Measurements from ENCODE around the gene CNTNAP5.

Gene CNTNAP5

DNA sequence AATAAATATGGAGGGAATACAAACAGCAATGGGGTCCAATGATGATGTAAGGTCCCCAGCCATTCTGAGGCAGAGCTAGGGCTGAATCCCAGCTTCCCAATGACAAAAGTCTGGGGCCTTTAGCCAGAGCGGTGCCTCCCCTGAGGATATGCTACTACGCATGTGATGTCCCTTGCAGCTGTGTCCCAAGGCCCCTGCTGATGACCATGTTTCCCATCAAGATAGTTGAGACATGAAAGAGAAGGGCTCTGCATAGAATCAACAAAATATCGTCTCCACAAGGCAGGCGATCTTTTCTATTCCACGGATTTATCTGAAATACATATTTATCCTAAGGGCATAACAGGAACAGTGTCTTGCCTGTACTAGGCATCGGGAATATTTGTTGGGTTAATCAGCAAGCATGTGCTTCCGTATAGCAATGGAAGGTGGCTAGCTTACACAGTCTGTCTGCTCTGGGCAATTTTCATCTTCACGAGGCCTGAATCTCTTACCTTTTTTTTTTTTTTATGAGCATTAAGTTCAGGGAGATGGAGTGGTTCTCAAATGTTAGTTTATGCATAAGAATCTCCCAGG, 284.6 kb downstream of the CNTNAP5 start:
- no peak for DNase-seq (ENCODE audit: low read depth)
- H3K4me3 ChIP-seq (ENCODE audit: low read length), result no peak overlapping the region
- TF ChIP-seq, protein P1, sequence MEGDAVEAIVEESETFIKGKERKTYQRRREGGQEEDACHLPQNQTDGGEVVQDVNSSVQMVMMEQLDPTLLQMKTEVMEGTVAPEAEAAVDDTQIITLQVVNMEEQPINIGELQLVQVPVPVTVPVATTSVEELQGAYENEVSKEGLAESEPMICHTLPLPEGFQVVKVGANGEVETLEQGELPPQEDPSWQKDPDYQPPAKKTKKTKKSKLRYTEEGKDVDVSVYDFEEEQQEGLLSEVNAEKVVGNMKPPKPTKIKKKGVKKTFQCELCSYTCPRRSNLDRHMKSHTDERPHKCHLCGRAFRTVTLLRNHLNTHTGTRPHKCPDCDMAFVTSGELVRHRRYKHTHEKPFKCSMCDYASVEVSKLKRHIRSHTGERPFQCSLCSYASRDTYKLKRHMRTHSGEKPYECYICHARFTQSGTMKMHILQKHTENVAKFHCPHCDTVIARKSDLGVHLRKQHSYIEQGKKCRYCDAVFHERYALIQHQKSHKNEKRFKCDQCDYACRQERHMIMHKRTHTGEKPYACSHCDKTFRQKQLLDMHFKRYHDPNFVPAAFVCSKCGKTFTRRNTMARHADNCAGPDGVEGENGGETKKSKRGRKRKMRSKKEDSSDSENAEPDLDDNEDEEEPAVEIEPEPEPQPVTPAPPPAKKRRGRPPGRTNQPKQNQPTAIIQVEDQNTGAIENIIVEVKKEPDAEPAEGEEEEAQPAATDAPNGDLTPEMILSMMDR (conservative IDR thresholded peaks at IDR 0.05; ENCODE audit: low read depth, low read length), result no peak

DNA sequence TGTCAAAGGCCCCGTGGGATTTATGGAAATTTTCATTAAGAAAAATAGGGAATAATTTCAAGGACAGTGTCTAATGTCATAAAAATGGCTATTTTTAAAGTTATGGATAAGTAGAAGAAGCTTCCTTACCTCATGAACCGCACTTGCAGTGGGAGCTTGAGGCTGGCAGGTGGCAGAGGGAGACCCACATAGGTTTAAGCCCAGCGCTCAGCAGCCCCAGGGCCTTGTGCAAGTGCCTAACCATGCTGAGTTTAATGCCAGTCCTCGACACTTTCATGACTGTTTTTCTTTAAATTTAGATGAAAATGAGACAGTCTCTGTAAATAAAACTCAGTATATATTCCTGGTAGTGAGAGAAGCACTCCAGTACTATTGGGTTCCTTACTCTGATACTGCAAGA, 285.6 kb downstream of the CNTNAP5 start:
- H3K4me3 ChIP-seq (ENCODE audit: low read length), result no peak overlapping the region
- TF ChIP-seq, protein P1 (conservative IDR thresholded peaks at IDR 0.05; ENCODE audit: low read depth, low read length), result no peak
- no peak for DNase-seq (ENCODE audit: low read depth)

DNA sequence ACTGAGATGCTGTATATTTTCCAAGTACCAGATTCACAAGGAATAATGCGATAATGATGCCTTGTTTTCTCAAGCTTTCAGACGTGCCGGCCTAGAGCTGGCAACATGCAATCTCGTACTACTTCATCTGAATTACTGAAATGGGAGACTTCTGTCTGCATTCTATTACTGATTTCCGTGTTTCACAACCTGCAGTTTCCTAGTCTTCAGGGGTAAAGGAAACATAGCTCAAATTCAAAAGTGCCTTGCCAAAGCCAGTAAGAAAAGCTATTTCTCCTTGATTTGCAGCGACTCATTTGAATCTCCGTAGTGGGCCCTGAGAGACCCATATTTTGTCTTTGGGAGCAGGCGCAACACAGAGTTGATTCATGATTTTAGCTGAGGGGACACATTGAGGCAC, 289.0 kb downstream of the CNTNAP5 start:
- DNase-seq (ENCODE audit: low read depth), result no peak
- TF ChIP-seq, protein P1 (conservative IDR thresholded peaks at IDR 0.05; ENCODE audit: low read depth, low read length), result no peak
- H3K4me3 ChIP-seq (ENCODE audit: low read length), result no peak overlapping the region

DNA sequence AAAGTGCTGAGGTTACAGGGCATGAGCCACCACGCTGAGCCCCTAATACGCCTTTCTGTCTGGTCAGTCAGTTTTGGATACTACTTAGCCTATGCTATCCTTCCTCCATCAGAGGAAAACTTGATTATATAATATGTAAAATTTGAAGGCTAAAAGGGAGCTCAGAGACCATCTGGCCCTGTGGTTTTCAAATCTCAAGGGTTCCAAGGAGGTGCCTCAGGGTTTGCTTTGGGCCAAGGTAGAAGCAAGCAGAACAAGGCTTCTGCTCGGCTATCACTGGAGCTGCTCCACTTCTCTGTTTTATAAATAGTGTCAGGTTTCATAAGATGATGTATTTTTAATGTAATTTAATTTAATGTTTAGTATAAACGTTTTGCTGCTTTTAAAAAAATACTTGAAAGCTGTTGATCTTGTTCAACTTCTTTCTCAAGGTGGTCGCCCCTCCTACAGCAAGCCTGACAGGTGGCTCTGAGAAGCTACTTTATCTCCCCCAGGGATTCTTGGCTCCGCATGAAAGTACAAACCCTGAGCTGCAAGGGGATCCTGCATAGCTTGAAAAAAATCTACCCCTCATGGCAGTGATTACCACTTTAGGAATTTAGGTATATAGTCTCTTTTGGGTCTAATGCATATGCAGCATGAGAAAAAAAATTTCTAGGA, 290.3 kb downstream of the CNTNAP5 start:
- no peak for DNase-seq (ENCODE audit: low read depth)
- TF ChIP-seq, protein P1 (conservative IDR thresholded peaks at IDR 0.05; ENCODE audit: low read depth, low read length), result no peak
- H3K4me3 ChIP-seq (ENCODE audit: low read length), result no peak overlapping the region

DNA sequence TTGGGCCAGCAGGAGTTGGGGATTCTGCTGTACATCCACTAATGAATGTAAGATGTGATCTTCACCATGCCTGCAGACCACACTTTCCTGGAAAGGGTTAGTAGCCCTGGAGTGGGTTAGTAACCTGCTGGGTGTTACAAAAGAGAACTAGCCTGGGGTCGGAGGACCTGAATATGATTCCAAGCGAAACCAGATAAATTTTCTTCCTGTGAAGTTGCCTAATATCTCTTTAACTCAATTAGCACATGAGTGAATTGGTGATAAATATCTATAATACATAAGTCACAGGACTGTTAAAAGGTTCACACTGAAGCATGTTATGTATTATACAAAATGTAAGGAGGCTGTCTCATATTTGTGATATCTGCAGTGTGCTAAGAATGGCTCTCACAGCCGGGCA, 291.0 kb downstream of the CNTNAP5 start:
- TF ChIP-seq, protein P1 (conservative IDR thresholded peaks at IDR 0.05; ENCODE audit: low read depth, low read length), result no peak
- DNase-seq (ENCODE audit: low read depth), result no peak
- H3K4me3 ChIP-seq (ENCODE audit: low read length), result no peak overlapping the region

DNA sequence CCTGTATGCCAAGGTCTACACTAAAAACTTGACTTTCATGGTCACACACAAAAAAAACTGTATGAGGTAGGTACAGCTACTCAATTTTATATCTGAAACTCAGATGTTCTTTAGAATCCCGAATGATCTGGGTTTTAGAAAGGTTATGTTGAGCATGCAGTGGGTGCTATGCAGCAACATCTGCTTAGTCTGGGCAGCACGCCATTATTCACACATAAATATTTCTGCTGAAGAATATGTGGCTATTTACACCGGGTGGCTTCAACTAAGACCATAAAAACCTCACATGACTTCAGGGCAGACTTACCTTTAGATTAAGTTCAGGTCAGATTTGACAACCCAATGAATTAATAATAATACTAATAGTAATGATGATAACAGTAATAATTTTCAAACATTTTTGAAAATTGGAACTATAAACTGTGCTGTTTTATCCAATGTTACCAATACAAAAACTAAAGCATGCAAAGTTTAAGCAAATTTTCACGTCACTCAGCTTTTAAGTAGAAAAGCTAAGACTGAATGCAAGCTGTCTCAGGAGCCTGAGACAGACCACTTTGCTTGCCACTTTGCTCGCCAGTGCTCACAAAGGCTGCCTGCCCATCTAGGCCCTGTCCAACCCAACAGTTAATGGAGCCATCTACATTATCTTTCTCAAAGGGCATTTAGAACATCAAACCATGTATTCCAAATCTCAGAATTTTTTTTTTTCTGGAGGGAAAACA, 292.0 kb downstream of the CNTNAP5 start:
- H3K4me3 ChIP-seq (ENCODE audit: low read length), result no peak overlapping the region
- TF ChIP-seq, protein P1 (conservative IDR thresholded peaks at IDR 0.05; ENCODE audit: low read depth, low read length), result no peak
- DNase-seq (ENCODE audit: low read depth), result no peak
